GM19455 (cell line): ENCODE data around the gene ARHGAP15.

Source experiments
- ATAC-seq: cut with Tn5 transposase; IDR thresholded peaks from one replicate; pipeline ENCODE4 v1.9.1; 2021; ENCODE audit not compliant: unreplicated experiment

ARHGAP15 gene

GRCh38 chr2:143334837-143335236, 205.6 kb downstream of the ARHGAP15 start:
- no peak for ATAC-seq

GRCh38 chr2:143336719-143337210, 207.5 kb downstream of the ARHGAP15 start:
- ATAC-seq, result no peak

- no peak for ATAC-seq
Measured at GRCh38 chr2:143341478-143341877, 212.3 kb downstream of the ARHGAP15 start.

GRCh38 chr2:143344780-143345179, 215.6 kb downstream of the ARHGAP15 start:
- ATAC-seq, result no peak

- no peak for ATAC-seq
Measured at GRCh38 chr2:143345887-143346787, 216.9 kb downstream of the ARHGAP15 start.

- no peak for ATAC-seq
Measured at GRCh38 chr2:143347271-143347695, 218.1 kb downstream of the ARHGAP15 start.

GRCh38 chr2:143347901-143348414, 218.7 kb downstream of the ARHGAP15 start:
- no peak for ATAC-seq

GRCh38 chr2:143354050-143354750, 225.0 kb downstream of the ARHGAP15 start:
- ATAC-seq, result no peak

GRCh38 chr2:143355870-143356269, 226.7 kb downstream of the ARHGAP15 start:
- ATAC-seq, result no peak

GRCh38 chr2:143356336-143356735, 227.1 kb downstream of the ARHGAP15 start:
- no peak for ATAC-seq

- ATAC-seq, result no peak
Measured at GRCh38 chr2:143356736-143357446, 227.7 kb downstream of the ARHGAP15 start.

GRCh38 chr2:143357966-143358365, 228.7 kb downstream of the ARHGAP15 start:
- no peak for ATAC-seq

GRCh38 chr2:143361346-143361745, 232.1 kb downstream of the ARHGAP15 start:
- no peak for ATAC-seq

- ATAC-seq, result no peak
Measured at GRCh38 chr2:143371616-143372015, 242.4 kb downstream of the ARHGAP15 start.

GRCh38 chr2:143375384-143375880, 246.2 kb downstream of the ARHGAP15 start:
- no peak for ATAC-seq

- ATAC-seq, result no peak
Measured at GRCh38 chr2:143378996-143379395, 249.8 kb downstream of the ARHGAP15 start.

GRCh38 chr2:143379955-143380354, 250.7 kb downstream of the ARHGAP15 start:
- ATAC-seq, result no peak

GRCh38 chr2:143382573-143382972, 253.4 kb downstream of the ARHGAP15 start:
- no peak for ATAC-seq

- ATAC-seq, result no peak
Measured at GRCh38 chr2:143383016-143383415, 253.8 kb downstream of the ARHGAP15 start.

- ATAC-seq, result no peak
Measured at GRCh38 chr2:143384111-143384510, 254.9 kb downstream of the ARHGAP15 start.

GRCh38 chr2:143390171-143390570, 261.0 kb downstream of the ARHGAP15 start:
- ATAC-seq, result no peak
